Gastroesophageal sphincter (tissue), 4 donors: ENCODE measurements around the gene LDB3. TPM values are rescaled to one million over a fixed set of nuclear protein-coding genes. Genes with fewer than 3 reads are reported as not detected.

Source experiments
- ATAC-seq: fragments of 150-250 bp; one replicate; pipeline ENCODE4 v1.9.1; 2016; ENCODE audit warnings: mild to moderate bottlenecking, moderate library complexity
- H3K27ac ChIP-seq, 4 donors: fragments of 200-600 bp; sonication (generic) in 3 of 4; 1 replicate in 3 of 4; 2 replicates in 1 of 4; pipeline ENCODE4 v1.5.1; 2016 to 2019
- H3K27me3 ChIP-seq: fragments of 200-600 bp; sonication (generic); one replicate; pipeline ENCODE4 v1.5.1; 2019
- H3K36me3 ChIP-seq, 2 donors: fragments of 200-600 bp; sonication (generic); one replicate each; pipeline ENCODE4 v1.5.1; 2019; ENCODE audit warnings: control low read depth in 1 of 2
- H3K4me1 ChIP-seq, 3 donors: fragments of 200-600 bp; sonication (generic); 1 replicate in 2 of 3; 2 replicates in 1 of 3; pipeline ENCODE4 v1.5.1; 2016 to 2019; ENCODE audit warnings: control low read depth in 2 of 3
- H3K4me3 ChIP-seq, 2 donors: fragments of 200-600 bp; sonication (generic); one replicate each; pipeline ENCODE4 v1.5.1; 2019; ENCODE audit warnings: mild to moderate bottlenecking in 1 of 2, moderate library complexity in 1 of 2
- H3K9me3 ChIP-seq, 3 donors: fragments of 200-600 bp; sonication (generic); one replicate each; pipeline ENCODE4 v1.5.1; 2017 to 2019; ENCODE audit warnings: control low read depth in 2 of 3
- CTCF ChIP-seq, 4 experiments: fragments of 200-600 bp in 2 of 4; fragments of 450-650 bp in 2 of 4; sonication (generic) in 1 of 4; IDR thresholded peaks; one replicate each; pipeline ENCODE4 v1.5.1; 2017 to 2019; ENCODE audit warnings: antibody characterized with exemption in 4 of 4, mild to moderate bottlenecking in 2 of 4, moderate library complexity in 2 of 4
- EP300 ChIP-seq: sonication (generic); formaldehyde crosslinking; IDR thresholded peaks from one replicate; pipeline ENCODE4 v1.6.1; 2017; ENCODE audit warnings: antibody characterized with exemption, mild to moderate bottlenecking
- POLR2A ChIP-seq, 2 donors: fragments of 450-650 bp; IDR thresholded peaks; one replicate each; pipeline ENCODE4 v1.6.1; 2017; ENCODE audit warnings: antibody characterized with exemption in 2 of 2, mild to moderate bottlenecking in 2 of 2, moderate library complexity in 1 of 2
- POLR2AphosphoS5 ChIP-seq: sonication (generic); formaldehyde crosslinking; IDR thresholded peaks from one replicate; pipeline ENCODE4 v1.6.1; 2017; ENCODE audit warnings: antibody characterized with exemption
- whole genome bisulfite sequencing, 2 donors: methylation state at CpG; one replicate each; pipeline ENCODE4 v1.1.5; 2018; ENCODE audit warnings: low coverage in 1 of 2; 5-methylcytosine and 5-hydroxymethylcytosine counted together
- total RNA-seq, 4 donors: library from RNA; depleted of rRNA; stranded (reverse); fragments of >200 nt; gene quantifications; one replicate each; pipeline ENCODE4 v1.1.0, GENCODE V29; 2016

The LDB3 gene
- total RNA-seq, 4 donors from 2014 or later: 12.9 to 45.8 (median 18.6) TPM

- Histone ChIP-seq H3K27me3 (peaks cover 7% of the 10 kb centered on the region), H3K4me1 (peaks cover 0 to 100% (median 51%) of the 10 kb centered on the region in 3 donors), H3K27ac (peak overlapping the region; percentile 10 to 92 (median 89)), H3K36me3 (peaks cover 0 to 4% of the 10 kb centered on the region in 2 donors), H3K9me3 (no peaks in the 10 kb centered on the region), H3K4me3 (no peak overlapping the region)
- 69% methylated on average over 3 of the region's 9 CpGs; no CpG with 5 or more reads in 1 of the 2 donors for WGBS, 2 donors
- ATAC-seq: no peak
- TF ChIP-seq CTCF (IDR thresholded peaks at IDR 0.05): no peak
- no peak for TF ChIP-seq EP300
- TF ChIP-seq POLR2AphosphoS5: no peak
- no peak for TF ChIP-seq POLR2A (IDR thresholded peaks at IDR 0.05)
These were observed 17.1 kb downstream of the LDB3 start for GRCh38 chr10:86685416-86685815.

GRCh38 chr10:86685893-86686632, 17.8 kb downstream of the LDB3 start:
- Histone ChIP-seq H3K36me3 (peaks cover 0 to 4% of the 10 kb centered on the region in 2 donors), H3K4me1 (peaks cover 0 to 100% (median 44%) of the 10 kb centered on the region in 3 donors), H3K27ac (peak overlapping the region in 3 of 4 donors; percentile 89 to 92 (median 89)), H3K9me3 (no peaks in the 10 kb centered on the region), H3K27me3 (peaks cover 7% of the 10 kb centered on the region), H3K4me3 (no peak overlapping the region)
- no peak for TF ChIP-seq EP300
- TF ChIP-seq POLR2AphosphoS5: no peak
- no peak for TF ChIP-seq POLR2A (IDR thresholded peaks at IDR 0.05)
- no peak for ATAC-seq
- WGBS, 2 donors: no CpG with 5 or more reads among the region's 13 CpGs

GRCh38 chr10:86686972-86687371, 18.7 kb downstream of the LDB3 start:
- WGBS, 2 donors: 75 to 80% methylated on average over 2 to 4 of the region's 19 CpGs
- TF ChIP-seq CTCF (IDR thresholded peaks at IDR 0.05) (no peak), POLR2A (IDR thresholded peaks at IDR 0.05) (no peak), POLR2AphosphoS5 (no peak), EP300 (no peak)
- Histone ChIP-seq H3K27me3 (peaks cover 7% of the 10 kb centered on the region), H3K9me3 (no peaks in the 10 kb centered on the region), H3K4me1 (peaks cover 0 to 100% (median 35%) of the 10 kb centered on the region in 3 donors), H3K4me3 (no peak overlapping the region), H3K36me3 (peaks cover 0 to 4% of the 10 kb centered on the region in 2 donors), H3K27ac (peak overlapping the region; percentile 34 to 92 (median 89))
- ATAC-seq: no peak

GRCh38 chr10:86687750-86688149, 19.4 kb downstream of the LDB3 start:
- ATAC-seq: no peak
- H3K9me3 ChIP-seq: no peaks in the 10 kb centered on the region
- peak overlapping the region in 3 of 4 donors; percentile 89 to 92 (median 89) for H3K27ac ChIP-seq
- peaks cover 0 to 100% (median 31%) of the 10 kb centered on the region in 3 donors for H3K4me1 ChIP-seq
- TF ChIP-seq CTCF (IDR thresholded peaks at IDR 0.05) (no peak), POLR2AphosphoS5 (peak; percentile 65)
- H3K27me3 ChIP-seq: peaks cover 7% of the 10 kb centered on the region
- peaks cover 0 to 4% of the 10 kb centered on the region in 2 donors for H3K36me3 ChIP-seq
- no peak overlapping the region for H3K4me3 ChIP-seq
- 15 to 26% methylated on average over 2 to 4 of the region's 4 CpGs for WGBS, 2 donors

- peaks cover 0 to 4% of the 10 kb centered on the region in 2 donors for H3K36me3 ChIP-seq
- H3K4me1 ChIP-seq: peaks cover 0 to 100% (median 36%) of the 10 kb centered on the region in 3 donors
- no peak overlapping the region for H3K4me3 ChIP-seq
- TF ChIP-seq POLR2A (IDR thresholded peaks at IDR 0.05): no peak
- TF ChIP-seq CTCF (IDR thresholded peaks at IDR 0.05): peak in 3 of 4 experiments; percentile 87 to 91 (median 90)
- peak; percentile 63 for ATAC-seq
- WGBS, 2 donors: 28 to 48% methylated on average over 6 to 7 of the region's 8 CpGs
- H3K27me3 ChIP-seq: peaks cover 7% of the 10 kb centered on the region
- H3K27ac ChIP-seq: peak overlapping the region in 3 of 4 donors; percentile 89 to 92 (median 89)
- no peaks in the 10 kb centered on the region for H3K9me3 ChIP-seq
These were observed 20.1 kb downstream of the LDB3 start for GRCh38 chr10:86688398-86688921.
